GM12891 (cell line): ENCODE results near the gene MATK.

Experiments
- DNase-seq: peaks from one replicate; pipeline ENCODE4 v3.0.0; 2011; ENCODE audit warnings: low spot score; ENCODE audit not compliant: insufficient read length
- FAIRE-seq: peaks from 2 replicates; lab custom pipeline; 2011; peaks lifted over from hg19 to GRCh38; lab: Jason Lieb, UNC
- PAX5 ChIP-seq: IDR thresholded peaks from 2 replicates; pipeline ENCODE4 v1.6.1; 2011; ENCODE audit warnings: low read length, moderate library complexity, mild to moderate bottlenecking; ENCODE audit not compliant: insufficient read depth, severe bottlenecking
- POLR2A ChIP-seq: IDR thresholded peaks from 2 replicates; pipeline ENCODE4 v1.6.1; 2011; ENCODE audit warnings: low read depth, low read length, control low read depth
- POLR2AphosphoS5 ChIP-seq: IDR thresholded peaks from 2 replicates; pipeline ENCODE4 v1.6.1; 2011; ENCODE audit warnings: low read depth, low read length, control low read depth
- POU2F2 ChIP-seq: IDR thresholded peaks from 2 replicates; pipeline ENCODE4 v1.6.1; 2011; ENCODE audit warnings: low read depth, mild to moderate bottlenecking, control low read depth, low read length, moderate library complexity
- SPI1 ChIP-seq: IDR thresholded peaks from 2 replicates; pipeline ENCODE4 v1.6.1; 2011; ENCODE audit warnings: low read depth, low read length, control low read depth
- TAF1 ChIP-seq: IDR thresholded peaks from 2 replicates; pipeline ENCODE4 v1.6.1; 2011; ENCODE audit warnings: low read depth, low read length, control low read depth

MATK gene

DNA sequence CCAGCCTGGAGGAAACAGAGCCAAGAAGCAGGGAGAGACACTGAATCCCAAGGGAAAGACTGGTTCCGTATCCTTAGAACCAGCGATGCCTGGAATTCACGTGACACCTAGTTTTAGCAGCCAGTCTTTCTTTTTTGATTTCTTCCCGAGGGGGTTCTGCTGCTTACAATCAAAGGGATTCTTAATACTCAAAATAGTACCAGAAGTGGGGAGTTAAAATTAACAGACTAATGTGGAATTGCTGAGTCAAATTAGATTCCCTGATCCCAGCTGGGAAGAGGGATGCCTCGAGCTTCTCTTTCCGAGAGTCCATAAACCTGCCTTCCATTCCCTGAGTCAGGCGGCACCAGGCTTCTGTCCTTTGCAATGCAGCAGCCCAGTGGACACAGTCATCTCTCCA is 4.8 kb upstream of the MATK start:
- no peak for FAIRE-seq
- no peak for DNase-seq
- no peak for TF ChIP-seq PAX5
- no peak for TF ChIP-seq POLR2AphosphoS5
- no peak for TF ChIP-seq POU2F2
- TF ChIP-seq POLR2A, result no peak
- no peak for TF ChIP-seq SPI1
- no peak for TF ChIP-seq TAF1

DNA sequence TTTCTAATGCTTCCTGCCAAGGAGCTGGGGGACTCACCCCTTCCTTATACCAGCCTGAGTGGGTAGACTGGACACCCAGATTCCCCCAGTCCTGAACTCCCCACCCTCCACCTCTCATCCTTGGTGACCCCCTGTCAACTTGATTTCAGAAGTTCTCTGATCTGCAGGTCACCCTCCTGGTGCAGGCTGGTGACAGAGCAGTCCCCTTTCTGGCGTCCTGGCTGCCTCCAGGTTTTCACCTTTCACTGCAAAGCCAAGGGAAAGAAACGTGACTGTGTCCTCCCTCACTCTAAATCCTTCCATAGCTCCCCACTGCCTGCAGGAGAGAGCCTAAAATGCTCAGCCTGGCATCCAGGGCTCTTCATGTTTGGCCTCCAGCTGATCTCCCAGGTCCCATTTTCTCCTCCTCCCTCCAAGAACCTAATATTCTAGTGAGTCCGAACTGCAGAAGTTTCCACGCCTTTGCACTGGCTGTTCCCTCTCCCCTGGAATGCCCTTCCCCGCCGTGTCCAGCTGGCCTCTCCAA is 4.1 kb upstream of the MATK start:
- FAIRE-seq (no peak), DNase-seq (no peak)
- TF ChIP-seq POLR2A (no peak), POU2F2 (no peak), PAX5 (no peak), TAF1 (no peak), SPI1 (no peak), POLR2AphosphoS5 (no peak)

DNA sequence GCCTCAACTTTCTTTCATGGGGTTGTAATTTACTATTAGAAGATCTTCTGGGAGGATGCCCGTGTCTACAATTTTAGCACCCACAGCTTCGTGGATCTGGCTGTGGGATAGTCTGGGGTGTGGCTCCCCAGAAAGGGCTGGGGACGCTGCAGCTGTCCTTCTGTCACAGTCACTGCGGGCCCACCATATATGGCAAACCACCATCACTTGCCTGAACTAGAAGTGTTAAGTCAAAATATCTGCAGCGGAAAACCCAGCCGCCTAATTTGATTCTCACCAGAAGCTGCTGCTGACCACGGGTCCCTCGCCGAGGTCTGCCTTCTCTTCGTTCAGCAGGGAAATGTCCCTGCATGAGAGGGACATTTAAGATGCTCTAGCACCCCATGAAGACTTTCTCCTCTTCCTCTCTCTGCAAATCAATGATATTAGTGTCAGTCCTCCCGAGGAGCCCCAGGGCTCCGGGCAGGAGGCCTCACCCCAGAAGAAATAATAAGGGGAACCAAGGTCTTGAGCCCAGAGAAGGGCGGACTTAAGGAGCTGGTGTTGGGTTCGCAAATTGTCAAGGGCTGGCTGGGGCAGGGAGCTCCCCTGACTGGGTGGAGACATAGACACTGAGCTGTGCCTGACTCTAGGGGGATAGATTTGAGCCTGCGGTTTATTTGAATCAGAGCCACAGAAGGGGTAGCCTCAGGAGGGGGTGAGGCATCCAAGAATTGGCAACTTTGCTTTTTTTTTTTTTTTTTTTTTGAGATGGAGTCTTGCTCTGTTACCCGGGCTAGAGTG is 3.0 kb upstream of the MATK start:
- FAIRE-seq, result no peak
- TF ChIP-seq POU2F2, result no peak

GRCh38 chr19:3785451-3785937 is 687 bp downstream of the MATK start:
- DNase-seq, result no peak
- no peak for FAIRE-seq
- TF ChIP-seq TAF1 (no peak), POLR2AphosphoS5 (no peak), SPI1 (no peak), POU2F2 (no peak)

More for the DNA sequence above, 3.0 kb upstream of the MATK start:
- no peak for DNase-seq

GRCh38 chr19:3784607-3785450 is 1.4 kb downstream of the MATK start:
- no peak for TF ChIP-seq SPI1
- TF ChIP-seq POLR2AphosphoS5, result no peak
- TF ChIP-seq PAX5, result no peak
- no peak for TF ChIP-seq POU2F2
- TF ChIP-seq TAF1, result no peak
- TF ChIP-seq POLR2A, result no peak

GRCh38 chr19:3783660-3784584 is 2.3 kb downstream of the MATK start:
- TF ChIP-seq POLR2A (no peak), POU2F2 (no peak), TAF1 (no peak), POLR2AphosphoS5 (no peak), SPI1 (no peak), PAX5 (no peak)
- no peak for FAIRE-seq

More at GRCh38 chr19:3784607-3785450, 1.4 kb downstream of the MATK start:
- FAIRE-seq (no peak), DNase-seq (no peak)

DNA sequence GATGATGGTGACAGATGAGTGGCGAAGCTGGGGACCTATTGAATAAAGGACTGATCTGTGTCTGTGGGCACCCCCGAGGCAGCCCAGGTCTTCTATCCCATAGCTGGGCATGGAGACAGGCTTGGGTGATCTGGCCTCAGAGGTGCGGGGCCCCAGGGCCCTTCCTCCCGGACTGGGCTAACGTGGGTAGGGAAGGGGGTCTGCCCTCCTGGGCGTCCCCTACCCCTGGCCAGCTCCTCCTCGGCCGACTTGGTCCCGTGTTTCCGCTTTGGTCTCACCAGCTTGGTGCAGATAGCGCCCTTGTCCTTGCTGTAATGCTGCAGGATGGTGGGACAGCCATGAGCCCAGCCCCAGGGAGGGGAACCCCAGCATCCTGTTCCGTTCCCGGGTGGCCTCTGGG is 3.3 kb downstream of the MATK start:
- TF ChIP-seq TAF1, result no peak
- TF ChIP-seq POU2F2, result no peak
- TF ChIP-seq PAX5, result no peak
- no peak for DNase-seq
- no peak for FAIRE-seq

More at GRCh38 chr19:3783660-3784584, 2.3 kb downstream of the MATK start:
- DNase-seq, result no peak

DNA sequence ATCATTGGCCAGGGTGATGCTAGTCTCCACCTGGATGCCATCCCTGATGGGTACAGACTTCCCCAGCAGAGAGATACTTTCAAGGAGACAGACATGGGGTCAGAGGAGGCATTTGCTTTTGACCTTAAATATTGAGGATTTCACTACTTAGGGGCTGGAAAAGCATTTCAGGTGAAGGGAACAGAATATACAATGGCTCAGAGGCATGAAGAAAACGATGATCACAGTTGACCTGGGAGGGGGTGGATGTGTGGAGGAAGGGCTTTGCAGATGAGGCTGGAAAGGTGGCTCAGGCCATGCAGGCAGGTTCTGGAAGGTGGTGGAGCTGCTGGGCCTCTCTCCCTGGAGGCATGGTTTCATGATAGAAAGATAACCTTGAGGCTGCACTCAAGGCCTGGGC is 3.9 kb downstream of the MATK start:
- no peak for TF ChIP-seq TAF1
- no peak for TF ChIP-seq POLR2A
- TF ChIP-seq PAX5, result no peak
- TF ChIP-seq POLR2AphosphoS5, result no peak
- no peak for TF ChIP-seq SPI1
- no peak for TF ChIP-seq POU2F2
- no peak for FAIRE-seq
- no peak for DNase-seq

GRCh38 chr19:3781603-3782002 is 4.6 kb downstream of the MATK start:
- TF ChIP-seq SPI1 (no peak), POU2F2 (no peak)
- FAIRE-seq (no peak), DNase-seq (no peak)
